IPS-NIHi7 (cell line): Measurements from ENCODE around the gene MACROD2.
"Not testable (repeated sequence)": the region's sequence is repeated elsewhere in the genome, so short reads cannot be mapped to it uniquely, and the experiment has no call there.

Experiments used
- DNase-seq: peaks from one replicate; pipeline ENCODE4 v3.0.0; 2012; ENCODE audit warnings: mixed read lengths; ENCODE audit errors: extremely low spot score

The MACROD2 gene

GRCh38 chr20:16007164-16007563 is 2011.8 kb downstream of the MACROD2 start:
- no peak for DNase-seq

- DNase-seq = no peak
Observed at GRCh38 chr20:16007962-16008361, 2012.6 kb downstream of the MACROD2 start.

- no peak for DNase-seq
Observed at GRCh38 chr20:16011056-16011455, 2015.7 kb downstream of the MACROD2 start.

GRCh38 chr20:16011519-16011918 is 2016.2 kb downstream of the MACROD2 start:
- DNase-seq = no peak

- not testable (repeated sequence) for DNase-seq
Observed at GRCh38 chr20:16012934-16013333, 2017.6 kb downstream of the MACROD2 start.

- DNase-seq = no peak
Observed at GRCh38 chr20:16013631-16014030, 2018.3 kb downstream of the MACROD2 start.

GRCh38 chr20:16014436-16014835 is 2019.1 kb downstream of the MACROD2 start:
- no peak for DNase-seq

GRCh38 chr20:16017656-16018055 is 2022.3 kb downstream of the MACROD2 start:
- no peak for DNase-seq

- DNase-seq = no peak
Observed at GRCh38 chr20:16018881-16019280, 2023.6 kb downstream of the MACROD2 start.

GRCh38 chr20:16020971-16021370 is 2025.7 kb downstream of the MACROD2 start:
- DNase-seq = no peak

GRCh38 chr20:16025084-16025483 is 2029.8 kb downstream of the MACROD2 start:
- DNase-seq = no peak

- DNase-seq = no peak
Observed at GRCh38 chr20:16027686-16028085, 2032.4 kb downstream of the MACROD2 start.

- DNase-seq = no peak
Observed at GRCh38 chr20:16028923-16029322, 2033.6 kb downstream of the MACROD2 start.

- no peak for DNase-seq
Observed at GRCh38 chr20:16030253-16030652, 2034.9 kb downstream of the MACROD2 start.

GRCh38 chr20:16035576-16035975 is 2040.3 kb downstream of the MACROD2 start:
- no peak for DNase-seq

GRCh38 chr20:16036331-16036730 is 2041.0 kb downstream of the MACROD2 start:
- DNase-seq = no peak

- DNase-seq = no peak
Observed at GRCh38 chr20:16040742-16041141, 2045.4 kb downstream of the MACROD2 start.

GRCh38 chr20:16042731-16043130 is 2047.4 kb downstream of the MACROD2 start:
- no peak for DNase-seq

GRCh38 chr20:16043931-16044330 is 2048.6 kb downstream of the MACROD2 start:
- no peak for DNase-seq

GRCh38 chr20:16048876-16049275 is 2053.6 kb downstream of the MACROD2 start:
- DNase-seq = no peak

- DNase-seq = peak; percentile 24
Observed at GRCh38 chr20:16049529-16050093, 2054.3 kb downstream of the MACROD2 start.

- no peak for DNase-seq
Observed at GRCh38 chr20:16050366-16050765, 2055.1 kb downstream of the MACROD2 start.

GRCh38 chr20:16051968-16052367 is 2056.7 kb downstream of the MACROD2 start:
- no peak for DNase-seq

- no peak for DNase-seq
Observed at GRCh38 chr20:16052456-16052855, 2057.1 kb downstream of the MACROD2 start.
